AG10803 (cell line): ENCODE results near the gene S100PBP.
"Not testable (repeated sequence)": the region's sequence is repeated elsewhere in the genome, so short reads cannot be mapped to it uniquely, and the experiment has no call there.

Source experiments
- DNase-seq: peaks from one replicate; pipeline ENCODE4 v3.0.0; 2010; ENCODE audit warnings: low read depth
- H3K4me3 ChIP-seq: 2 replicates; pipeline ENCODE4 v1.5.1; 2011; ENCODE audit warnings: mild to moderate bottlenecking, low read length, control low read depth
- CTCF ChIP-seq: conservative IDR thresholded peaks from 2 replicates; pipeline ENCODE4 v1.5.1; 2011; ENCODE audit warnings: mild to moderate bottlenecking, low read length, control low read depth, inconsistent platforms

S100PBP gene

GRCh38 chr1:32779242-32779641, 38.2 kb upstream of the S100PBP start:
- no peak for TF ChIP-seq CTCF
- DNase-seq, result no peak
- H3K4me3 ChIP-seq, result no peak overlapping the region

GRCh38 chr1:32780005-32780404, 37.4 kb upstream of the S100PBP start:
- H3K4me3 ChIP-seq, result no peak overlapping the region
- no peak for TF ChIP-seq CTCF
- no peak for DNase-seq

- no peak overlapping the region for H3K4me3 ChIP-seq
- DNase-seq, result no peak
- TF ChIP-seq CTCF, result no peak
Observed at GRCh38 chr1:32780628-32781234, 36.7 kb upstream of the S100PBP start.

GRCh38 chr1:32782086-32782485, 35.4 kb upstream of the S100PBP start:
- DNase-seq, result no peak
- H3K4me3 ChIP-seq, result no peak overlapping the region
- TF ChIP-seq CTCF, result no peak

- no peak for TF ChIP-seq CTCF
- H3K4me3 ChIP-seq, result no peak overlapping the region
- no peak for DNase-seq
Observed at GRCh38 chr1:32783851-32784250, 33.6 kb upstream of the S100PBP start.

GRCh38 chr1:32784817-32785216, 32.6 kb upstream of the S100PBP start:
- H3K4me3 ChIP-seq, result no peak overlapping the region
- TF ChIP-seq CTCF, result no peak
- DNase-seq, result no peak

- H3K4me3 ChIP-seq, result no peak overlapping the region
- peak; percentile 41 for TF ChIP-seq CTCF
- DNase-seq, result peak; percentile 33
Observed at GRCh38 chr1:32786856-32787255, 30.6 kb upstream of the S100PBP start.

- peak; percentile 86 for DNase-seq
- not testable (repeated sequence) for H3K4me3 ChIP-seq
Observed at GRCh38 chr1:32789356-32789755, 28.1 kb upstream of the S100PBP start.
